HepG2 (cell line): ENCODE data around the gene ELFN1. TPM values are rescaled to one million over a fixed set of nuclear protein-coding genes. Genes with fewer than 3 reads are reported as not detected.

Source experiments
- ATAC-seq: fragments of 200-7000 bp; cut with Tn5 transposase; 3 replicates; pipeline ENCODE4 v1.9.1; 2020; ENCODE audit warnings: mild to moderate bottlenecking, moderate library complexity
- BruUV-seq: library from RNA; stranded (reverse); fragments of 400-500 nt; replicated peaks from 2 replicates; lab custom pipeline; 2021; lab: Mats Ljungman, UMichigan
- CTCF ChIA-PET: fragments of 300-600 bp; formaldehyde crosslinking; extraction: SDS; loops from one replicate; lab custom pipeline; 2021; ENCODE audit warnings: low total read pairs, inconsistent platforms, low intra/inter-chr PET ratio; lab: Yijun Ruan, JAX
- POLR2A ChIA-PET: fragments of 350-600 bp; sonication (Branson Sonifier 250); formaldehyde crosslinking; loops from one replicate; lab custom pipeline; 2020; ENCODE audit warnings: antibody characterized with exemption, inconsistent platforms; lab: Yijun Ruan, JAX
- DNase-seq: peaks from one replicate; pipeline ENCODE4 v3.0.0-alpha.2; 2015; ENCODE audit warnings: low spot score
- FAIRE-seq: peaks from 3 replicates; lab custom pipeline; 2011; peaks lifted over from hg19 to GRCh38; lab: Jason Lieb, UNC
- H2AFZ ChIP-seq: one replicate; pipeline ENCODE4 v1.6.1; 2011; ENCODE audit warnings: low read length, inconsistent platforms
- H3K27ac ChIP-seq: fragments of 300-600 bp; 3 replicates; pipeline ENCODE4 v1.8.0; 2011; ENCODE audit warnings: mixed run types, mild to moderate bottlenecking, mixed read lengths, low read length, inconsistent platforms; ENCODE audit not compliant: insufficient read depth; ENCODE audit errors: extremely low read length
- H3K27me3 ChIP-seq, 2 experiments: fragments of 200-600 bp in 1 of 2; 2 replicates in 1 of 2; 3 replicates in 1 of 2; pipeline versions ENCODE4 v1.6.0 to v1.8.0; 2011; ENCODE audit warnings: low read length in 2 of 2, mild to moderate bottlenecking in 2 of 2, moderate library complexity in 2 of 2, inconsistent platforms in 1 of 2; ENCODE audit not compliant: insufficient read depth in 2 of 2, control insufficient read depth in 1 of 2
- H3K36me3 ChIP-seq, 2 experiments: fragments of 200-600 bp in 1 of 2; replicated peaks in 1 of 2; 2 replicates in 1 of 2; 3 replicates in 1 of 2; pipeline versions ENCODE4 v1.5.1 to v1.8.0; 2011; ENCODE audit warnings: low read length in 2 of 2, inconsistent platforms in 1 of 2; ENCODE audit not compliant: insufficient read depth in 2 of 2, control insufficient read depth in 1 of 2
- H3K4me1 ChIP-seq: 2 replicates; pipeline ENCODE4 v1.5.1; 2012; ENCODE audit warnings: low read length, inconsistent platforms; ENCODE audit not compliant: insufficient read depth
- H3K4me2 ChIP-seq: 2 replicates; pipeline ENCODE4 v1.6.0; 2011; ENCODE audit warnings: low read depth, low read length, inconsistent platforms
- H3K4me3 ChIP-seq, 3 experiments: fragments of 200-600 bp in 1 of 3; sonication (generic), shearing (Covaris generic) in 1 of 3; replicated peaks in 1 of 3; 2 replicates each; pipeline ENCODE4 v1.5.1; 2011 to 2016; ENCODE audit warnings: low read length in 3 of 3, inconsistent platforms in 2 of 3, low read depth in 2 of 3, mild to moderate bottlenecking in 2 of 3, control low read depth in 1 of 3, mixed read lengths in 1 of 3; ENCODE audit not compliant: insufficient read depth in 1 of 3
- H3K79me2 ChIP-seq: one replicate; pipeline ENCODE4 v1.6.1; 2011; ENCODE audit warnings: low read length, inconsistent platforms; ENCODE audit not compliant: insufficient read depth
- H3K9ac ChIP-seq: 2 replicates; pipeline ENCODE4 v1.6.0; 2011; ENCODE audit warnings: mild to moderate bottlenecking, low read depth, low read length, inconsistent platforms; ENCODE audit not compliant: insufficient read depth
- H3K9me3 ChIP-seq: 2 replicates; pipeline ENCODE4 v1.5.1; 2012; ENCODE audit warnings: mild to moderate bottlenecking, low read length
- H4K20me1 ChIP-seq: 2 replicates; pipeline ENCODE4 v1.6.0; 2011; ENCODE audit warnings: inconsistent platforms, mild to moderate bottlenecking, low read length, moderate library complexity; ENCODE audit not compliant: insufficient read depth
- ADNP ChIP-seq: sonication (generic); formaldehyde crosslinking; IDR thresholded peaks from 2 replicates; pipeline ENCODE4 v1.4.0; 2020; ENCODE audit warnings: missing genetic modification reagents
- JUN ChIP-seq: sonication (generic); formaldehyde crosslinking; IDR thresholded peaks from 2 replicates; pipeline ENCODE4 v1.4.0; 2020; ENCODE audit warnings: mild to moderate bottlenecking, missing genetic modification reagents
- USF2 ChIP-seq, 2 experiments: sonication (generic) in 1 of 2; formaldehyde crosslinking in 1 of 2; IDR thresholded peaks; 2 replicates each; pipeline versions ENCODE4 v1.5.1 to v1.6.1; 2011 to 2020; ENCODE audit warnings: borderline replicate concordance in 1 of 2, low read depth in 1 of 2, low read length in 1 of 2, mild to moderate bottlenecking in 1 of 2, missing genetic modification reagents in 1 of 2, moderate library complexity in 1 of 2
- ZMYM3 ChIP-seq: sonication (generic); formaldehyde crosslinking; IDR thresholded peaks from 2 replicates; pipeline ENCODE4 v1.5.1; 2020; ENCODE audit warnings: mild to moderate bottlenecking, missing genetic modification reagents
- ZNF629 ChIP-seq: sonication (generic); formaldehyde crosslinking; conservative IDR thresholded peaks from 2 replicates; pipeline ENCODE4 v1.5.0; 2020; ENCODE audit warnings: missing genetic modification reagents
- ZNF768 ChIP-seq: sonication (generic); formaldehyde crosslinking; IDR thresholded peaks from 2 replicates; pipeline ENCODE4 v1.4.0; 2020; ENCODE audit warnings: missing genetic modification reagents
- WGBS: methylation state at CpG from one replicate; pipeline ENCODE4 v1.1.6; 2017; ENCODE audit warnings: low lambda C conversion rate; 5-methylcytosine and 5-hydroxymethylcytosine counted together
- in situ Hi-C: cut with HindIII; loops from 2 replicates; pipeline ENCODE4 v1.10.0; 2017; ENCODE audit warnings: low pct_unique_long_range_greater_than_20kb; ENCODE audit not compliant: extremely low pct_ligation_motif_present
- intact Hi-C: fragments of 100-400 bp; cut with micrococcal nuclease; formaldehyde crosslinking; loops from one replicate; pipeline ENCODE4 v1.10.0; 2022; ENCODE audit not compliant: unreplicated experiment
- polyA plus RNA-seq, 8 experiments: library from polyadenylated mRNA; depleted of rRNA in 3 of 8; stranded (reverse) in 7 of 8; unstranded in 1 of 8; fragments of >200 nt; fragmentation: Illumina TruSeq in 4 of 8; extraction: Trizol in 4 of 8; gene quantifications; 2 replicates each; pipeline versions ENCODE4 v1.2.1 to v1.2.3, GENCODE V29; 2011 to 2016; ENCODE audit warnings: low read depth in 4 of 8, missing spikeins in 1 of 8, mixed read lengths in 1 of 8; ENCODE audit not compliant: insufficient read depth in 1 of 8
- total RNA-seq, 5 experiments: library from RNA; depleted of rRNA; stranded (reverse); fragments of >200 nt; fragmentation: Illumina TruSeq; extraction: Trizol; gene quantifications; 2 replicates each; pipeline ENCODE4 v1.2.3, GENCODE V29; 2016; ENCODE audit warnings: low read depth in 1 of 5

The ELFN1 gene
- total and polyA plus RNA-seq, 2 of the 13 experiments (the other 11 are each of a cell fraction or from before 2014, with no cell fraction given), result 0.13 to 0.18 TPM

- no peak overlapping the region for H2AFZ ChIP-seq
- BruUV-seq, result no TSS peak
- no peaks in the 10 kb centered on the region for H3K9me3 ChIP-seq
- 0 out of 2 replicates have a peak, but pooled peaks have one; percentile 29 for TF ChIP-seq ZMYM3 (CRISPR knock-in tag)
- TF ChIP-seq ZNF768 (CRISPR knock-in tag), result peak; percentile 82
- 0 out of 2 replicates have a peak, but pooled peaks have one; percentile 26 for TF ChIP-seq ADNP
- peak; percentile 90 for TF ChIP-seq ZNF629 (CRISPR knock-in tag)
- no peak for TF ChIP-seq JUN (CRISPR knock-in tag)
- TF ChIP-seq USF2 (IDR thresholded peaks at IDR 0.05; ENCODE audit: low read depth, low read length), result no peak
- TF ChIP-seq USF2 (CRISPR knock-in tag; IDR thresholded peaks at IDR 0.05; ENCODE audit: borderline replicate concordance), result no peak
- TF ChIP-seq, all 625 proteins: peak for 4
- no peak overlapping the region for H3K9ac ChIP-seq
- peaks cover 3 to 16% of the 10 kb centered on the region in 2 experiments; a peak in 2 of 5 replicates for H3K27me3 ChIP-seq
- H3K36me3 ChIP-seq, result no peaks in the 10 kb centered on the region
- ChIA-PET POLR2A (no interaction called here), CTCF (no interaction called here)
- DNase-seq (no peak), FAIRE-seq (no peak), ATAC-seq (no peak)
- no peaks in the 10 kb centered on the region for H3K79me2 ChIP-seq
- H3K27ac ChIP-seq, result no peak overlapping the region
- in situ Hi-C loops (loop anchor here (10.0 kb wide), 1 partner anchor 58 kb away; no protein-coding TSS in a partner anchor), intact Hi-C loops (no loop called here)
- no peaks in the 10 kb centered on the region for H3K4me1 ChIP-seq
- no peaks in the 10 kb centered on the region for H4K20me1 ChIP-seq
- WGBS, result 66% methylated on average over 21 of the region's 27 CpGs
- H3K4me3 ChIP-seq, result no peak overlapping the region
- no peak overlapping the region for H3K4me2 ChIP-seq
Observed at GRCh38 chr7:1692515-1693418, 22.7 kb downstream of the ELFN1 start.
